Measurements from ENCODE around the gene CCS.

DNA sequence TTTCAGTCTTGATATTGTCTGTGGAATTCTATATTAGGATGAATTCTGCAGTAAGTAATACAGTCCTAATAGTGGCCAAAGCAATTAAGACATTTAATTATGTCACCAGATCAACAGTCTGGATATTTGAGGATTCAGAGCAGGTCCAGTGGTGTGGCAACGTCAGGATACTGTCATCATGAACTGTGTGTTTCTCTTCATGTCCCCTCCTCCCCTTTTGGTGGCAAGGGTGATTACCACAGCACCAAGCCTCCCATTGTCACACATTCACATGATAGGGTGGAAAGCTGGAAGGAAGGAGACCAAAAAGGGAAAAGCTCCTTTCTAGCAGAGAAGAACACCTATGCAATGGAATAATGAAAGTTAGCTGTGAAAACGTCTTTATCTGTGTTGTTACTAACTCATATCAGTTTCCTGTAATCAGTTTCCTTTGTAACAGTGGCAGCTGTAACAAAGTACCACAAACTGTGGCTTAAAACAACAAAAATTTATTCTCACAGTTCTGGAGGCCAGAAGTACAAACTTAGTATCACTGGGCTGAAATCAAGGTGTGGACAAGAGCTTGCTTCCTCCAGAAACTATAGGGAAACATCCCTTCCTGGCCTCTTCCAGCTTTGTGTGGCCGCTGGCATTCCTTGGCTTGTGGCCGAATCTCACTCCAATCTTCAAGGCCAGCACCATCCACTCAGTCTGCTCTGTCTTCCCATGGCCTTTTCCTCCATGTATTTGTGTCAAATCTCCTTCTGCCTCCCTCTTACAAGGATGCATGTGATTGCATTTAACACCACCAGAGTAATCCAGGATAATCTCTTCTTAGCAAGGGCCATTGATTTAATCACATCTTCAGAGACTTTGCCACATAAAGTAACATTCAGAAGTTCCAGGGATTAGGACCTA is 17.0 kb downstream of the CCS start:
- no peak for TF ChIP-seq NFIC (IDR thresholded peaks at IDR 0.05)
- no peak for TF ChIP-seq EP300 (IDR thresholded peaks at IDR 0.05; ENCODE audit: borderline replicate concordance)
- no peak for TF ChIP-seq FOXM1 (IDR thresholded peaks at IDR 0.05; ENCODE audit: borderline replicate concordance, low read depth)
- no peak for TF ChIP-seq CEBPB (IDR thresholded peaks at IDR 0.05)
- TF ChIP-seq USF1 (IDR thresholded peaks at IDR 0.05) = no peak
- no peak for TF ChIP-seq TAF1 (IDR thresholded peaks at IDR 0.05; ENCODE audit: low read depth)
- no peak for TF ChIP-seq MAX (IDR thresholded peaks at IDR 0.05)
- TF ChIP-seq YY1 (IDR thresholded peaks at IDR 0.05; ENCODE audit: low read depth) = no peak
- TF ChIP-seq, protein P1, sequence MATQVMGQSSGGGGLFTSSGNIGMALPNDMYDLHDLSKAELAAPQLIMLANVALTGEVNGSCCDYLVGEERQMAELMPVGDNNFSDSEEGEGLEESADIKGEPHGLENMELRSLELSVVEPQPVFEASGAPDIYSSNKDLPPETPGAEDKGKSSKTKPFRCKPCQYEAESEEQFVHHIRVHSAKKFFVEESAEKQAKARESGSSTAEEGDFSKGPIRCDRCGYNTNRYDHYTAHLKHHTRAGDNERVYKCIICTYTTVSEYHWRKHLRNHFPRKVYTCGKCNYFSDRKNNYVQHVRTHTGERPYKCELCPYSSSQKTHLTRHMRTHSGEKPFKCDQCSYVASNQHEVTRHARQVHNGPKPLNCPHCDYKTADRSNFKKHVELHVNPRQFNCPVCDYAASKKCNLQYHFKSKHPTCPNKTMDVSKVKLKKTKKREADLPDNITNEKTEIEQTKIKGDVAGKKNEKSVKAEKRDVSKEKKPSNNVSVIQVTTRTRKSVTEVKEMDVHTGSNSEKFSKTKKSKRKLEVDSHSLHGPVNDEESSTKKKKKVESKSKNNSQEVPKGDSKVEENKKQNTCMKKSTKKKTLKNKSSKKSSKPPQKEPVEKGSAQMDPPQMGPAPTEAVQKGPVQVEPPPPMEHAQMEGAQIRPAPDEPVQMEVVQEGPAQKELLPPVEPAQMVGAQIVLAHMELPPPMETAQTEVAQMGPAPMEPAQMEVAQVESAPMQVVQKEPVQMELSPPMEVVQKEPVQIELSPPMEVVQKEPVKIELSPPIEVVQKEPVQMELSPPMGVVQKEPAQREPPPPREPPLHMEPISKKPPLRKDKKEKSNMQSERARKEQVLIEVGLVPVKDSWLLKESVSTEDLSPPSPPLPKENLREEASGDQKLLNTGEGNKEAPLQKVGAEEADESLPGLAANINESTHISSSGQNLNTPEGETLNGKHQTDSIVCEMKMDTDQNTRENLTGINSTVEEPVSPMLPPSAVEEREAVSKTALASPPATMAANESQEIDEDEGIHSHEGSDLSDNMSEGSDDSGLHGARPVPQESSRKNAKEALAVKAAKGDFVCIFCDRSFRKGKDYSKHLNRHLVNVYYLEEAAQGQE (IDR thresholded peaks at IDR 0.05; ENCODE audit: low read depth) = no peak
- TF ChIP-seq ZBTB7A (IDR thresholded peaks at IDR 0.05; ENCODE audit: low read depth) = no peak
